Mesendoderm (in vitro differentiated cells): ENCODE data around the gene PHF21A.
"Not testable (repeated sequence)": the region's sequence is repeated elsewhere in the genome, so short reads cannot be mapped to it uniquely, and the experiment has no call there.

Source experiments
- DNase-seq: peaks from one replicate; pipeline ENCODE4 v3.0.0; 2013
- H2AK5ac ChIP-seq: 2 replicates; pipeline ENCODE4 v1.6.1; 2013; ENCODE audit warnings: low read length, inconsistent platforms
- H2BK120ac ChIP-seq: 2 replicates; pipeline ENCODE4 v1.6.1; 2013; ENCODE audit warnings: low read depth, mild to moderate bottlenecking, low read length, moderate library complexity, mixed read lengths
- H2BK15ac ChIP-seq: replicated peaks from 2 replicates; pipeline ENCODE4 v1.6.1; 2013; ENCODE audit warnings: low read depth, mild to moderate bottlenecking, moderate library complexity
- H2BK5ac ChIP-seq: 2 replicates; pipeline ENCODE4 v1.6.1; 2013; ENCODE audit warnings: low read length, inconsistent platforms
- H3K18ac ChIP-seq: 2 replicates; pipeline ENCODE4 v1.6.1; 2013; ENCODE audit warnings: mild to moderate bottlenecking, low read length, mixed read lengths
- H3K23ac ChIP-seq: one replicate; pipeline ENCODE4 v1.6.1; 2013; ENCODE audit warnings: low read length
- H3K27ac ChIP-seq: 2 replicates; pipeline ENCODE4 v1.5.1; 2013; ENCODE audit warnings: low read depth, mild to moderate bottlenecking, inconsistent platforms, low read length, moderate library complexity
- H3K27me3 ChIP-seq: 2 replicates; pipeline ENCODE4 v1.6.1; 2013; ENCODE audit warnings: low read length, control low read depth, mild to moderate bottlenecking, inconsistent platforms; ENCODE audit not compliant: insufficient read depth, poor library complexity
- H3K36me3 ChIP-seq: 2 replicates; pipeline ENCODE4 v1.6.1; 2013; ENCODE audit warnings: low read length, inconsistent platforms; ENCODE audit not compliant: control insufficient read depth, insufficient read depth
- H3K4ac ChIP-seq: one replicate; pipeline ENCODE4 v1.6.1; 2013; ENCODE audit warnings: low read depth, mild to moderate bottlenecking, low read length, moderate library complexity
- H3K4me1 ChIP-seq: 2 replicates; pipeline ENCODE4 v1.6.1; 2013; ENCODE audit warnings: low read depth, low read length, inconsistent platforms; ENCODE audit not compliant: control insufficient read depth
- H3K4me2 ChIP-seq: 2 replicates; pipeline ENCODE4 v1.6.1; 2013; ENCODE audit warnings: low read length
- H3K4me3 ChIP-seq: 2 replicates; pipeline ENCODE4 v1.5.1; 2013; ENCODE audit warnings: mild to moderate bottlenecking, low read length
- H3K56ac ChIP-seq: one replicate; pipeline ENCODE4 v1.6.1; 2013; ENCODE audit warnings: low read length
- H3K79me1 ChIP-seq: 2 replicates; pipeline ENCODE4 v1.6.1; 2013; ENCODE audit warnings: low read length, inconsistent platforms
- H3K79me2 ChIP-seq: 2 replicates; pipeline ENCODE4 v1.6.1; 2013; ENCODE audit warnings: mild to moderate bottlenecking, low read length; ENCODE audit not compliant: control insufficient read depth, insufficient read depth
- H3K9ac ChIP-seq: 2 replicates; pipeline ENCODE4 v1.6.1; 2013; ENCODE audit warnings: low read length, inconsistent platforms
- H4K5ac ChIP-seq: one replicate; pipeline ENCODE4 v1.6.1; 2013; ENCODE audit warnings: low read length
- H4K8ac ChIP-seq: one replicate; pipeline ENCODE4 v1.6.1; 2013; ENCODE audit warnings: low read depth, mild to moderate bottlenecking, control low read depth, low read length, moderate library complexity
- WGBS: extraction: QIAGEN DNeasy Blood & Tissue Kit; methylation state at CpG from one replicate; pipeline ENCODE4 v1.1.7; 2013; ENCODE audit warnings: low lambda C conversion rate, missing lambda C conversion rate; ENCODE audit not compliant: insufficient coverage; ENCODE audit errors: extremely low coverage; 5-methylcytosine and 5-hydroxymethylcytosine counted together

PHF21A gene

GRCh38 chr11:46017341-46017740 lies 103.9 kb downstream of the PHF21A start:
- Histone ChIP-seq H2AK5ac (no peak overlapping the region), H3K4ac (no peak overlapping the region), H4K8ac (no peak overlapping the region), H4K5ac (no peak overlapping the region), H3K27ac (no peak overlapping the region), H3K9ac (no peak overlapping the region), H3K27me3 (no peaks in the 10 kb centered on the region), H3K23ac (no peak overlapping the region), H2BK120ac (no peak overlapping the region), H3K79me2 (no peaks in the 10 kb centered on the region), H3K18ac (no peak overlapping the region), H2BK15ac (no peak overlapping the region), H3K36me3 (no peaks in the 10 kb centered on the region), H3K4me3 (no peak overlapping the region), H2BK5ac (no peak overlapping the region), H3K4me2 (no peak overlapping the region), H3K4me1 (no peaks in the 10 kb centered on the region), H3K79me1 (no peaks in the 10 kb centered on the region), H3K56ac (no peak overlapping the region)
- no CpG with 5 or more reads among the region's 1 CpG for WGBS
- DNase-seq: no peak

DNA sequence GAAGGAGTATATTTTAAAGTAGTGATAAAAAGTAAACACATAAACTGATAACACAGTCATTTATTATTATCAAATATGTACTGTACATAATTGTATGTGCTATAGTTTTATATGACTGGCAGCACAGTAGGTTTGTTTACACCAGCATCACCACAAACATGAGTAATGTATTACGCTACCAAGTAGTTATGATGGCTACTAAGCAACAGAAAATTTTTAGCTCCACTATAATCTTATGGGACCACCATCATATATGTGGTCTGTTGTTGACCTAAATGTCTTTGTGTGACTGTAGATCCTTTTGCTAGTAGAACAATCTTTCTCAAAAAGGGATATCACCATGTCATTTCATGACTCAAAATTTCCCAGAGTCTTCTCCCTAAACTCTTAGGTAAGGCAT lies 105.3 kb downstream of the PHF21A start:
- H2AK5ac ChIP-seq: no peak overlapping the region
- no CpG with 5 or more reads among the region's 1 CpG for WGBS
- H2BK15ac ChIP-seq: no peak overlapping the region
- H3K9ac ChIP-seq: no peak overlapping the region
- H3K27me3 ChIP-seq: no peaks in the 10 kb centered on the region
- no peaks in the 10 kb centered on the region for H3K36me3 ChIP-seq
- no peak overlapping the region for H3K23ac ChIP-seq
- H3K4me1 ChIP-seq: no peaks in the 10 kb centered on the region
- no peak overlapping the region for H3K27ac ChIP-seq
- DNase-seq: no peak
- no peaks in the 10 kb centered on the region for H3K79me2 ChIP-seq
- H3K4ac ChIP-seq: no peak overlapping the region
- no peak overlapping the region for H2BK5ac ChIP-seq
- H3K4me2 ChIP-seq: no peak overlapping the region
- no peak overlapping the region for H4K5ac ChIP-seq
- no peaks in the 10 kb centered on the region for H3K79me1 ChIP-seq
- H2BK120ac ChIP-seq: no peak overlapping the region
- no peak overlapping the region for H3K18ac ChIP-seq
- H3K4me3 ChIP-seq: no peak overlapping the region
- no peak overlapping the region for H3K56ac ChIP-seq
- no peak overlapping the region for H4K8ac ChIP-seq

DNA sequence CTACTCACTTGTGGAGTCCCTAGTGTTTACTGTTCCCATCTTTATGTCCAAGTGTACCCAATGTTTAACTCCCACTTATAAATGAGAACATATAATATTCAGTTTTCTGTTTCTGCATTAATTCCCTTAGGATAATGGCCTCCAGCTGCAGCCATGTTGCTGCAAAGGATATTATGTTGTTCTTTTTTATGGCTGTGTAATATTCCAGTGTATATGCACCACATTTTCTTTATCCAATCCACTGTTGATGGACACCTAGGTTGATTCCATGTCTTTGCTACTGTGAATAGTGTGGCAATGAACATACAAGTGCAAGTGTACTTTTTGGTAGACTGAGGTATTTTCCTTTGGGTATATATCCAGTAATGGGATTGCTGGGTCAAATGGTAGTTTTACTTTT lies 107.1 kb downstream of the PHF21A start:
- not testable (repeated sequence) for H3K9ac ChIP-seq, H3K36me3 ChIP-seq, H3K27ac ChIP-seq, H2BK5ac ChIP-seq, H2BK15ac ChIP-seq, H4K8ac ChIP-seq, H3K4me1 ChIP-seq, H4K5ac ChIP-seq, H2AK5ac ChIP-seq, H2BK120ac ChIP-seq, H3K79me1 ChIP-seq, H3K56ac ChIP-seq, H3K18ac ChIP-seq, H3K27me3 ChIP-seq, H3K4ac ChIP-seq, H3K4me2 ChIP-seq, H3K4me3 ChIP-seq, H3K23ac ChIP-seq, H3K79me2 ChIP-seq, DNase-seq

GRCh38 chr11:46012185-46012584 lies 109.1 kb downstream of the PHF21A start:
- H3K79me1 ChIP-seq: no peaks in the 10 kb centered on the region
- no peak overlapping the region for H3K4me3 ChIP-seq
- no peak overlapping the region for H2AK5ac ChIP-seq
- WGBS: no CpG with 5 or more reads among the region's 2 CpGs
- H4K5ac ChIP-seq: no peak overlapping the region
- H3K18ac ChIP-seq: no peak overlapping the region
- H3K9ac ChIP-seq: no peak overlapping the region
- no peaks in the 10 kb centered on the region for H3K27me3 ChIP-seq
- no peaks in the 10 kb centered on the region for H3K4me1 ChIP-seq
- no peak overlapping the region for H3K23ac ChIP-seq
- DNase-seq: no peak
- H3K4me2 ChIP-seq: no peak overlapping the region
- no peak overlapping the region for H2BK120ac ChIP-seq
- no peak overlapping the region for H3K56ac ChIP-seq
- no peak overlapping the region for H4K8ac ChIP-seq
- H3K79me2 ChIP-seq: no peaks in the 10 kb centered on the region
- H3K27ac ChIP-seq: no peak overlapping the region
- H2BK15ac ChIP-seq: no peak overlapping the region
- no peaks in the 10 kb centered on the region for H3K36me3 ChIP-seq
- H3K4ac ChIP-seq: no peak overlapping the region
- no peak overlapping the region for H2BK5ac ChIP-seq

DNA sequence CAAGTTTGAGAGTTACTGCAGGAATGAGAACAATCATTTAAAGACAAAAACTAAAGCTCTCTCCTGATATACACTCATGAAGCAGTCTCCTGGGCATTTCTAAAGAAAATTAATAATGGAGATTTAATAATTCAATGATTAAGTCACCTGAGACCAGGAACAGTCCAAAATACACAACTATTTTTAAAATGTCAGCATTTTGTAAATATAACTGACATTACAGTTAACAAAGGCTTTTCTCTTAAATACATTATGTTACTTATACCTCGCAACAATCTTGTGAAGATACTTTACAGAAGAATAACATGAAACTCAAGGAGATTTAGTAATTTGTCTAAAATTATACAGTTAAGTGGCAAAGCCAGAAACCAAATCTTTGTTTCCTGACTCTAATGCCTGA lies 111.2 kb downstream of the PHF21A start:
- no peak overlapping the region for H3K4ac ChIP-seq
- WGBS: no CpG with 5 or more reads among the region's 1 CpG
- H3K27me3 ChIP-seq: no peaks in the 10 kb centered on the region
- H2BK15ac ChIP-seq: no peak overlapping the region
- no peak overlapping the region for H3K4me2 ChIP-seq
- no peak overlapping the region for H2BK120ac ChIP-seq
- no peak overlapping the region for H3K27ac ChIP-seq
- H3K18ac ChIP-seq: no peak overlapping the region
- no peak overlapping the region for H4K5ac ChIP-seq
- no peaks in the 10 kb centered on the region for H3K36me3 ChIP-seq
- no peaks in the 10 kb centered on the region for H3K79me1 ChIP-seq
- H3K79me2 ChIP-seq: no peaks in the 10 kb centered on the region
- no peak overlapping the region for H3K23ac ChIP-seq
- H3K9ac ChIP-seq: no peak overlapping the region
- H2AK5ac ChIP-seq: no peak overlapping the region
- no peak overlapping the region for H3K56ac ChIP-seq
- DNase-seq: no peak
- no peak overlapping the region for H4K8ac ChIP-seq
- H2BK5ac ChIP-seq: no peak overlapping the region
- H3K4me3 ChIP-seq: no peak overlapping the region
- H3K4me1 ChIP-seq: no peaks in the 10 kb centered on the region

GRCh38 chr11:46009647-46010046 lies 111.6 kb downstream of the PHF21A start:
- Histone ChIP-seq H3K23ac (no peak overlapping the region), H3K79me2 (no peaks in the 10 kb centered on the region), H3K56ac (no peak overlapping the region), H3K4me3 (no peak overlapping the region), H3K4me2 (no peak overlapping the region), H3K36me3 (no peaks in the 10 kb centered on the region), H3K18ac (no peak overlapping the region), H4K5ac (no peak overlapping the region), H2BK15ac (no peak overlapping the region), H4K8ac (no peak overlapping the region), H3K4ac (no peak overlapping the region), H2AK5ac (no peak overlapping the region), H3K79me1 (no peaks in the 10 kb centered on the region), H3K4me1 (no peaks in the 10 kb centered on the region), H2BK5ac (no peak overlapping the region), H3K9ac (no peak overlapping the region), H3K27ac (no peak overlapping the region), H3K27me3 (no peaks in the 10 kb centered on the region), H2BK120ac (no peak overlapping the region)
- WGBS: no CpG with 5 or more reads among the region's 2 CpGs
- DNase-seq: no peak
